GM21390 (cell line): Measurements from ENCODE around the gene ERF.

Source experiments
- ATAC-seq: cut with Tn5 transposase; IDR thresholded peaks from one replicate; pipeline ENCODE4 v1.9.1; 2021; ENCODE audit not compliant: unreplicated experiment

The ERF gene

DNA sequence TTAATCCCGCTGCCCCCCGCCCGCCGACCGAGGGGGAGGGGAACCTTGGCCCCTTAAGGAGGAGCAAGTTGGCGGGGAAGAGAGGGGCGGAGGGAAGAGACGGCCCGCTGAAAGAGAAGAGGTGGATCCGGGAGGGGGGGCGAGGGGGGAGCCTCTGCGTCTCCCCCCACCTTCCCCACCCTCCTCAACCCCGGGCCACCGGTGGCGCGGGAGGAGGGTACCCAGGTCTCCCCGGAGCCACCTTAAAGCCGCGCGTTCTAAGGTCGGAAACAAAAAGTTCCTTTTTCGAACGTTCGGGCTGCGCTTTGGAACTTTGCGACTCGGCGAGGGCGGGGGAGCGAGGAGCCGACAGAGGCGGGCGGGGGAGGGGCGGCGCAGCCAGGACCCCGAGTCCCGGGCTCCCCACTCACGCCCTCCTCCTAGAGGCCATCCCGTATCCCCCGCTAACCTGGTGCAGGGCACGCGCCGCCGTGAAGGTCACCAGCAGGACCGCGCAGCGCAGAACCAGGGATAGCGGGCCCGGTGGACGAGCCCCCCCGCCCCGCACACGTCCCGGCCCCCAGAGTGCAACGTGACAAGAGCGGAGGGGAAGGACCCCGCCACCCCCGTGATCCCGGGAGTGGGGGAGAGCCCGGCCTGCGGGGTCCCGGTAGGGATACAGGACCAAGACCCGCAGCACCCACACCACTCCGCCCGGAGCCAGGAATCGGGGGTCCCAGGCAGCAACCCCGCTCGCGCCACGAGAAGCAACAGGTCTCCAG, 659 bp downstream of the ERF start:
- no peak for ATAC-seq

DNA sequence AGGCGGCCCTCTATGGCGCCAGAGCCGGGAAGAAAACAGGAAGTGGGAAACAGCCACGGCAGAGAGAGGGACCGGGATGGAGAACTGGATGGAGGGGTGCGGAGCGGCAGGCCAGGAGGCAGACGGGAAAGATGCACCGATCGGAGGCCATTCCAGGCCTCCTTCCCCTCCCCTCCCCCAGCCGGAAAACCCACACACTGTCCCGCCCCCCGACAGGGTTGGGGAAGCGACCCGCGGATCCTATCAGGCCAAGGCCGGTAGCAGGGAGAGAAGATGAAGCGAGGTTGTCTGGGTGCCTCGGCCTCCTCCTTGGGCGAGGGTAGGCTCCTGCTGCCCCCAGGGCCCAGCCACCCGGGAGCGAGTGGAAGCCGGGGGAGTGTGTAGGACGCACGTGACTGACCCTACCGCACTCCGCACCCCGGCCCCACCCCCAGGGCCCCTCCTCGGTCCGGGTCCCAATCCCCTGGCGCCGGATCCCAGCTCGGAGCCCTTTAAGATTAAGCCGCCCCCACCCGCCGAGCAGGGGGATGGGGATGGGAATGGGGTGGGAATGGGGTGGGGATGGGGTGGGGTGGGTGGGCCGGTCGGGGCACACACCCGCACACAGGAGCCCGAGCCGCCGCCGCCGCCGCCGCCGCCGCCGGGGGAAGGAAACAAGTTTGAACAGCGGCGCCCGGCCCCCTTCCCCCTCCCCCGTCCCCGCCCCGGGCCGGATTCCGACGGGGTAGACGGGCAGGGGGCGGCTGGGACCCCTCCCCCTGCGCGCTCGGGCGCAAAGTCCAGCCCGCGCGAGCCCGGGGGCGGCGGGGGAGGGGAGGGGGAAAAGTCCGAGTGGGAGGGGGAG, 1.5 kb downstream of the ERF start:
- no peak for ATAC-seq

DNA sequence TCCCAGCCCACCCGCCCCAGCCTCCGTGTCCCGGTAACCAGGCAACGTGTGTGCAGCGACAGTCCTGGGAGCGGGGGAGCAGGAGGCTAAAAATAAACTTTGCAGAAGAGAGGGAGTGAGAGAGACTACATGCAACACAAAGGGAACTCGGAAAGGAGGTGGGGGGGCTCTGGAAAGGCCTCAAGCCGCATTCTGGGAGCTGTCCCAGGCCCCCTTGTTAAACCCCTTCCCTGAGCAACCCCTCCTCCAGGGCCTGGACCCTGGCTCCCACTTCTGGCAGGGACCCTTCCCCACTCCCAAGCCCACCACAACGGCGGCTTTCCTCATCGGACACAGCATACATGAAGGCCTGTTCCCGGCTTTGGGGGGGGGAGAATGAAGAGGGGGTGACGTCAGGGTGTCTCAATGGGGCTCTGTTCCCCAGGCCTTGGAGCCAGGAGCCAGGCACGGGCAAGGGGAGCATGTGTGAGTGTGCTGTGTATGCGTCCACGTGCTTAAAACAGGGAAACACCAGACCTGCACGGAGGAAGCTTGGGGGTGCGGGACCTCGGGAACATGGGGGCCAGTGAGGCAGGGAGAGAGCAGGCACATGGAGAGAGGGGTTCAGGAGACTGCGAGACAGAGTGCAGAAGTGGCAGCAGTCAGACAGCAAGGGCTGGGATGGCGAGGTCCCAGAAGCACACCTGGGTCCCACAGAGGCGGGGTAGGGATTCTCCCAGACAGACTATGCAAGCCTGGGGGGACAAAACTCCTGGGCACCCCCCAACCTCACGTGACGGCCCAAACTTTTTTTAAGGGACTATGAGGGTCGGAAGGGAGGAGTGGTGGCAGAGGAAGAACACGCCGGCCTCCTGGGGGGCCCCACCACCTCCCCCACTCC, 2.3 kb downstream of the ERF start:
- ATAC-seq, result no peak

DNA sequence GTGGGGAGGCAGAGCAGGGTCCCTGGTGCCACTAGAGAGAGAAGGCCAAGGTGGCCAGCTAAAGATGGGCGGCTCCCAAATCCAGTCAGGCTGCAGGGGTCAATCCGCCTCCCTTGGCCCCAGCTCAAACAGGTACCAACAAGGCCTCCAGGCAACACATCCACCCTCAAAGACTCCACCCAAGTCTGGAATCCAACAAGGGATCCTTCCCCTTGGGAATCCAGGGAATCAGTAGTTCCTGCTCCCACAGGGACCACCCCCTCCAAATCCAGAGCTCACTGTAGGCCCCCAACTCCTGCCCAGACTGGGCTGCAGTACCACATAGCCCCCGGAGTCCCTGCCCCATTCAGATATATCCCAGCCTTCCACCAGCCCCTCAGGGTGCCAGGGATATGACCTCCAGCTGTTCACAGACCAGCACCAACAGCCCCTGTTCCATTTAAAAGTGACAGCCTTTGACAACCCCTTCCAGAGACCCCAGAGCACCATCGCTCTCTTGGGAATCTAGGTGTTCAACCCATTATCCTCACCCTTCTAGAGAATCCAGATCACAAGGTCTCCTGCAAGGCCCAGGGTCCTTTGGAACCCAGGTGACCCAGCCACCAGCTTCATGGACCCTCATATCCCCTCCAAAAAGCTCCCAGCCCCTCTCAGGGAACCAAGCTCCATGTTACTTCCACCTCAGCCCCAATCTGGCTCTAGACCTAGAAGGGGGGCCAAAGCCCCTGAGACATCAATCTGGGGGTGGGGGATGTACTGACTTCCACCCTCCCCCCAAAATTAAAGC, 3.2 kb downstream of the ERF start:
- ATAC-seq, result no peak

DNA sequence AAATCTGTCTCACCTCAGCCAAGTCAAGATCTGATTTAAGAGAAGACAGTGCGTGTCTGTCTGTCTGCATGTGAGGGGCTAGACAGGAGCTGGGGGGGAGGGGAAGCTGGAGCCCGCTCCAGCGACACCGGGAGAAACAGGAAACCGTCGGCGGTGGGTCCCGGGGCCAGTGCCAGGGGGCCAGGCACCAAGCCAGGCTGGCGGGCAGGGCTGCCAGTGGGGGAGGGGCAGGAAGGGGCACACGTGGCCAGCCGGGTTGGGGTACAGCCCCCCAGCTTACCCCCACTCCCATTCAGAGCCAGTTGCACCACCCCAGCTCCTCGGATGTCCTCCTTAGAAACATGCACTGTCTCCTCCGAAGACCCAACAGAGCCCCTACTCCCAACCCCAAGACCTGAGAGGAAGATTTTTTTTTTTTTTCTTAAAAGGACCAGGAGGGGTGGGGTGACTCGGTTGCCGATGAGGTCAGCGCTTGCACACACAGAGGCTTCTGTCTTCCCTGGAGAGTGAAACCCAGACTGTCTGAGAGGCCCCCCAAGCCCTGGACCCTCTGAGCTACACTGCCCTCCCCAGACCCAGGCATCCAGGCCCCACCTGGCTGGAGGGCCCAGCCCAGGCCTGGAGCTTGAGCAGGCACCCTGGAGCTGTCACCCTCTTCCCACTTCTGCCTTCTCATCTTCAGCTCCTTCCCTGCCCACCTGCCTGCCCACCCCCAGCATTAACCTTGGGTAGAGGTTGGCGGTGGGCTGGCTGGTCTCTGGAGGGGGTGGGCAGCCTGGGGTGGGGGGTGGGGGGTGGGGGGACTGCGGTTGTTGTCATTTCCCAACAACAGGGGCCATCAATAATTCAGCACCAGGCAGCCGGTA, 4.0 kb downstream of the ERF start:
- ATAC-seq, result no peak

DNA sequence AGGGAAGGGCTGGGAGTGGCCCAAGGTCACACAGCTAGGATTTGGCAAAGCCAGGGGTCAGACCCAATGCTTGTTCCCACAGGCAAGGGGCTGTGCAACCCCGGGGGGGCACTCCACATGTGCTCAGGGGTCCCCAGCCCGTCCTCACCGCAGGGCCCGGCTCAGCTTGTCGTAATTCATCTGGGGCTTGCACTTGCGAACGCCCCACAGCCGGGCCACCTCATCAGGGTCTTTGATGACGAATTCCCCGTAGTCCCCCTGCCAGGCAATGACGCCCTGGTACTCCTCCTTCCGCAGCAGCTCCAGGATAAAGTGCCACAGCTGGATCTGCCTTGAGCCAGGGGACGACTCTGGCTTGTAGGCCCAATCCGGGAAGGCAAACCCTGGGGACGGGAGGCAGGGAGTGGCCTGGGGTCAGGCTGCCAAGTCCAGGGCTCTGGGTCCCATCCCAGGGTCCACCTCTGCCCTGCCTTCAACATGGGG, 4.7 kb downstream of the ERF start:
- no peak for ATAC-seq

DNA sequence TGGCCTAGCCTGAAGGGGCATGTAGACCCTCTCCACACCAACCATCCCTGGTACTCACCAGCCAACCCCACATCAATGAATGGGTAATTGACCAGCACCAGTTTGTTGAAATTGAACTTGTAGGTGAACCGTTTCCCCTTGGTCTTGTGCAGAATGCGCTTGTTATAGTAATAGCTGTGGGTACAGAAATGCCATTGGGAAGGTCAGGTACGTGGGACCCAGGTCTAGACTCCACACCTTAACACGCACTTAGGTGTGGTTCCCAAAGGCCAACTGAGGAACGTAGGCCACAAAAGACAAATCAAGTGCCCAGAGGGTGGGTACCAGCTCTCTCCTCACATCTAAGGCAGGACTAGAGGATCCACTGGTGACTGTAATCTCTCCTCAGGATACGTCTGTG, 5.2 kb downstream of the ERF start:
- ATAC-seq, result no peak

DNA sequence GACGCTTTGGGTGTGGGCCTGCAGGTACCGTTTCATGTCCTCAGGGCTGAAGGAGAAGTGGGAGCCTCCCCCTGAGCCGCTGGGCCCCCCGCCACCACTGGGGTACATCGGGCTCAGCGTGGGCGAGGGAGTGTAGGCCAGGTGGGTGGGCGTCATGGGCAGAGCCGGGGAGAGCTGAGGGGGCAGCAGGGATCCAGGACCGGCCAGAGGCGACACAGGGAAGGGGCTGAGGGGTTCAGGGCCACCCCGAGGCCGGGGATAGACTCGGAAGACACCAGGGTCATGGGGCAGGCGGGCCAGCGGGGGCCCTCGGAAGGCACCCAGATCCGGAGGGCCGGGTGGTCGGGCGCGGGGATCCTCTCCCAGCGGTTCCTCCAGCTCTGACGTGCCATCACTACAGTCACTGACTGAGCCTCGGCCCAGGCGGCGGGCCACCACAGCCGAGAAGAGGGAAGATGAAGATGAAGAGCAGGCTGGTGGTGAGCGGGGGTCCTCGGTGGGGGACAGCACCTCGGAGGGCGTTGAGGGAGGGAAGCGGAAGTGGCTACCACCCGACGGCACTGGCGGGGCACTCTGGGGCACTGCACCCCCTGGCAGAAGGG, 5.7 kb downstream of the ERF start:
- ATAC-seq, result no peak

DNA sequence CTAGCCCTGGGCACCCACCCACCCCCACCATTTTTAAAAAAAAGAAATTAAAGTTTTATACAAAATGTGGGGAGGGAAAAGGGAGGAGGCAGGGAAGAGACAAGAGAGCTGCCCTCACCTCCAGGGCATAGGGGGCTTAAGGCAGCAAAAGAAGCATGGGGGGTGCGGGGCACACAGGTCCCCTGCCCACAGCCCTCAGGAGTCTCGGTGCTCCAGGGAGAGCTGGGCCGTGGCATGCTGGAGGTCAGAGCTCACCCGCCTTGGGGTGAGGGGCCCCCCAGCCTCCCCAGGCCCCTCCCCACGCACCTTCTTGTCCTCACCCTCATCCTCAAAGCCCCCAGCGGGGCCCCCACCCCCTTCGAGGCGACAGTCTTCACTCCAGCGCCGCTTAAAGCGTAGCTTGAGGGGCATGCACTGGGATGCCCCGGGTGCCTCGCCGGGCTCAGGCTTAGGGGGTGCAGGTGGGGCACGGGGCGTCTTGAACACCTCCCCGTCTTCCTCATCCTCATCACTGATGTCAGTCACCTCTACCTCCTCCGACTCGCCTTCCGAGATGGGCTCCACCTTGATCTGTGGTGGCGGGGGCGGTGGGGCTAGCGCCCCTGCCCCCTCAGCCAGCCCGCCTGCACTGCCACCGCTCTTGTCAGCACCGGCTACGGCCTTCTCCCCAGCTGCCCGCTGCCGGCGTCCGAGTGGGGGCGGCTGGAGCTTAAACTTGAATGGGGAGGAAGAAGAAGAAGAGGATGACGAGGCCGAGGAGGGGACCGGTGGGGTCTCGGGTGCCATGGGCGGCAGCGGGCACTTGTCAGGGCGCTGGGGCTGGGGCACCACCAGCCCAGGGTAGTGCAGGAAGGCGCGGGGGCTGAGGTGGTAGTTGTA, 6.4 kb downstream of the ERF start:
- ATAC-seq, result no peak

DNA sequence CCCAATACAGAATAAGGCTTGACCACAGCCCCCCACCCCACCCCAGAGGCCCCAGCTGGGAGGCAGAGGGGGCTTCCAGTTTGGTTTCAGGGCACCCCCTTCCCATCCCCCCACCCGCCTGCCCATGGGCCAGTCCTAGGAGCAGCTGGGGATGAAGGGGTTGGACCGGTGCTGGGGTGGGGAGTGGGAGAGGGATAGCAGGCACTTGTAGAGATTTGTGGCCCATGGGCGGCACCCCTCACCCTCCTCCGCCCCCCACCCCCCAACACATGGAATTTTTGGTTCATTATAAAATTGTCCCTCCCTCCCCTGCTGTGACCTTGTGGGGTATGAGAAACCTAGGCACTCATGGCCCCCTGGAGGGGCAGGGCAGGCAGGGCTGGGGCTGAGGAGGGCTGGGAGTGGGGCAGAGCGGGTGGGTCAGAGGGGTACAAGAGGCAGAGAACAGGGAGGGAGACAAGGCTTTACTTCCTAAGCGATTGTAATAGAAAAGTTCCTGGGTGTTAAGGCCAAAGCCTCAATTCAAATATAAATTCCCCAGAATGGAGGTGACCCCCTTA, 7.2 kb downstream of the ERF start:
- ATAC-seq, result no peak

DNA sequence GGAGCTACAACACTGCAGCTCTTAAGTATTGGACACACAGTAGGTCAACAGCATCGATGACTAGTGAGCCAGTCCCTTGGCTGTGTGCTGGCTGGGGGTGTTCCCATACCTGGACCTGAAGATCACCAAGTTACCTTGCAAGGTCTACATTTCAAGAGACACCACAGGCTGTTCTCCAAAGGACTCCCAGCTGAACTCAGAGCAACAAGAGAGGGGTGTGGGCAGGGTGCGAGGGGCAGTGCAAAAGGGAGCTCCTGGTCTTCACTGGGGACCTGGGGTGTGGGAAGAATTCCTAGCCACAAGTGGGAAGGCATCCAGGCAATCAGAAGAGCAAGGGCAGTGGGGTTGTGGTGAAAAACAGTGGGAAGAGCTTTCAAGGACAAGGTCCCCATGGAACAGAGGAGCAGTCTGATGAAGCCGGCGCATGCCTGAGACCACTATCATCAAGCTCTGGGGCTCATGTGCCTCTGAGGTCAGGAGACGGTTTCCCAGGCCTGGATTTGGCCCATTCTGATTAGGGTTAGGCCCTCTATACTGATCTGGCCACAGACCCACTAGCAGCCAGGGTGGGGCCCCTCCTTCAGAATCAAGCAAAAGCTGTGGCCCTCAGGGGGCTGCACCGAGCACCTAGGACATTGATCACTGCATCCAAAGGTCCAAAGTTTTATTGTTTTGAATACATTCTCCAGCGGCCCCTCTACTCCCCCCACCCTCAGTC, 7.8 kb downstream of the ERF start:
- no peak for ATAC-seq

DNA sequence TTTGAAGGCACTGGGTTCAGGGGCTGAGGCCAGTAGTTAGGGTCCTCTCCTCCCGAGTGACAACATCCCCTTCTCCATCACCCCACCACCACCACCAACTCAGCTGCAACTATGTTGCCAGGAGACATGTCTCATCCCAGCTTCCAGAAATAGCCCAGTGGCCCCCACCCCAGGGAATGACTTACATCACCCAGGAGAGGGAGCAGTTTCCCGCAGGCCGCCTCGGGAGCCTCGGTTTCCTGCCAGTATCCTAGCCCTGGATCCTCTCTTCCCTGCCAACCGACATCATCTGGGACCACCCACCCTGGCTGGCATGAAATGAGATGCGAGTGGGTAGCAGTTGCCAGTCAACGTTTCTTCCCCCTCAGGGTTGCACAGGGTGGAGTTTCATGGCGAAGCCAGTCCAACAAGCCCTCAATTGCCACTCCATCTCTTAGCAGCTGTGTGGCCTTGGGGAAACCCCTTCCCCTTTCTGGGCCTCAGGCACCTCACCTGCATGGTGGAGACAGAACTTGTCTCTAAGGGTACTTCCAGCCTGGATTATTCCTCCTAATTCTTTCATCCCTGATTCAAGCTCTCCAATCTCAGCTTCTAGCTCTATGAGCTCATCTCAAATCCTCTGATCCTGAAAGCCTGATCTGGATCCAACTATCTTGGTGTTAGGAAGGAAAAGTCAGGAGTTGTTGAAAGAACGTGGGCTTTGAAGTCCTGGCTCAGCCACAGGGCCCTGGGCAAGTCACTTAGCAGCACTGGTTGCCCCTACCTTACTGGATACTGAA, 8.6 kb downstream of the ERF start:
- no peak for ATAC-seq

DNA sequence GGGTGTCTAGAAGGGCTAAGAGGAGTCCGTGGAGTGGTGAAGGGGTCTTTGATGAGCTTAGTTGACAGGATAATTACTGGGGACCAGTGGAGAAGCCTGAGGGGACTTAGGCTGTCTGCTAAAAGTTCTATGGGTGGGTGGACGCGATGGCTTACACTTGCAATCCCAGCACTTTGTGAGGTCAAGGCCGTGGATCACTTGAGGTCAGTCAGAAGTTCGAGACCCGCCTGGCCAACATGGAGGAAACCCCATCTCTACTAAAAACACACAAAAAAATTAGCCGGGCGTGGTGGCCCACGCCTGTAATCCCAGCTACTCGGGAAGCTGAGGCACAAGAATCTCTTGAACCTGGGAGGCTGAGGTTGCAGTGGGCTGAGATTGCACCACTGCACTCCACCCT, 9.7 kb downstream of the ERF start:
- no peak for ATAC-seq

DNA sequence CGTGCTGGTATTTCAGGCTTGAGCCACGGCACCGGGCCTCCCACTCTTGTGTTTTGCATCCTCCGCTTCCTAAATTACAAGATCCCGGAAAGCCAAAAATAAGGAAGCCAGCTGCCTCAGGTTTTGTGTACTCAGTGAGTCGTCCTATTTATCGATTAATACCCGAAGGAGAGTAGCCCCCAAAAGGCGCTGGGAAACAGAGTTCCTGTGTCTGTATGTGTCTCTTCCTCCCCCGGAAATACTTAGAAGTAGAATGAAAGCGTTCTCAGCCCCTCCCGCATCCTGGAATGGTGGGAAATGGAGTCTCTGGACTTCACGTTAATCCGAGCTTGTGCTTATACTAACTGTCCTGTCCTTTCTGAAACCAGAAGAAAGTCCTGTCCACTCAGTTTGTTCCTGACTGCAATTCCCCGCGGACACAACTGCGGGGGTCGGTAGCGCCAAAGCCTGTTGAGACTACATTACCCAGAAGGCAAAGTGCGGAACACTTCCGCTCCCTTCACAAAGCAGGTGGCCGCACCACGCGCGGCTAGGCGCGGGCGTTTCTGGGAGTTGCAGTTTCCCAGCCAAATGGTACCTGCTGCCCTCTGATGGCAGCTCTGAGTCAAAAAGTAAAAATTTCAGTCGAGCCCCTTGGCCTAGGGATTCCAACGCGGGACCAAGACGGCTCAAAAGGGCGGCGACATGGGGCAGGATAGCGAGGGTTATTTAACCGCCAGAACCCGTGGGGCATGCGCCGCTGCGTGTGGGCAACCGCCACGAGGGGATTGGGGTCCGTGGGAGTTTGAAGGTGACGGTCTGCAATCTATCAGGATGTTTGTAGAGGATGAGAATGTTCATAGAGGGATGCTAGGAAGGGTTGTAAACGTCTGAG, 10.3 kb downstream of the ERF start:
- peak; percentile 32 for ATAC-seq
